Body of pancreas (tissue), 4 donors: ENCODE measurements around the gene EIF2AK2.

ENCODE experiments used
- CTCF ChIP-seq, 7 experiments: fragments of 450-650 bp in 4 of 7; fragments of 200-600 bp in 3 of 7; sonication (generic) in 3 of 7; IDR thresholded peaks; one replicate each; pipeline ENCODE4 v1.5.1; 2016 to 2019; ENCODE audit warnings: antibody characterized with exemption in 7 of 7
- POLR2A ChIP-seq, 3 donors: fragments of 450-650 bp; IDR thresholded peaks; one replicate each; pipeline ENCODE4 v1.6.1; 2016; ENCODE audit warnings: antibody characterized with exemption in 3 of 3, mild to moderate bottlenecking in 2 of 3

- TF ChIP-seq CTCF (IDR thresholded peaks at IDR 0.05) (peak in 3 of 7 experiments; percentile 10 to 15 (median 15)), POLR2A (IDR thresholded peaks at IDR 0.05) (peak; percentile 49 to 86 (median 85))
Observed at GRCh38 chr2:37196320-37197195, 39.8 kb upstream of the EIF2AK2 start, which contains the start of gene CEBPZOS.
